OCI-LY7 (cell line): ENCODE measurements around the gene RPP25L. TPM values are rescaled to one million over a fixed set of nuclear protein-coding genes. Genes with fewer than 3 reads are reported as not detected.

ENCODE experiments used
- small RNA-seq: library from RNA; depleted of rRNA; stranded (forward); fragments of <200 nt; gene quantifications from one replicate; pipeline ENCODE3, GENCODE V24; 2014
- total RNA-seq, 2 experiments: library from RNA; depleted of rRNA in 1 of 2; stranded (reverse); fragments of >200 nt in 1 of 2; shearing (Covaris generic) in 1 of 2; gene quantifications; 2 replicates each; pipeline ENCODE4 v1.2.3, GENCODE V29; 2014 to 2022

The RPP25L gene
- total RNA-seq, 2 experiments from 2014 or later: 33.7 to 40.3 TPM

Small RNA genes lying within 50 kb of the gene (small RNA-seq; reads per million reads assigned to genes)
- gene CCL27: not detected

Other genes with a start within 250 kb of the RPP25L start
- 0.98 and 1.0 TPM in 2 replicates for gene MYORG, start 235.2 kb downstream of the RPP25L start, total RNA-seq (2014; rRNA removed; shearing (Covaris generic))
- 3.9 and 4.0 TPM in 2 replicates for gene MYORG, start 235.2 kb downstream of the RPP25L start, total RNA-seq (2022)
- 5.2 and 6.5 TPM in 2 replicates for gene FAM219A, start 153.5 kb downstream of the RPP25L start, total RNA-seq (2014; rRNA removed; shearing (Covaris generic))
- 12.7 and 14.3 TPM in 2 replicates for gene FAM219A, start 153.5 kb downstream of the RPP25L start, total RNA-seq (2022)
- 0.57 TPM in 1 of 2 replicates, not detected in the other for gene DNAI1, start 153.3 kb downstream of the RPP25L start, total RNA-seq (2014; rRNA removed; shearing (Covaris generic))
- 0.55 and 0.97 TPM in 2 replicates for gene DNAI1, start 153.3 kb downstream of the RPP25L start, total RNA-seq (2022)
- not detected in 2 replicates for gene ENHO, start 89.1 kb downstream of the RPP25L start, total RNA-seq (2014; rRNA removed; shearing (Covaris generic))
- gene ENHO, start 89.1 kb downstream of the RPP25L start, total RNA-seq (2022): 0.46 and 0.91 TPM in 2 replicates
- not detected in 2 replicates for gene CNTFR, start 22.4 kb downstream of the RPP25L start, total RNA-seq (2014; rRNA removed; shearing (Covaris generic))
- gene CNTFR, start 22.4 kb downstream of the RPP25L start, total RNA-seq (2022): not detected in 2 replicates
- 79.7 and 80.3 TPM in 2 replicates for gene DCTN3, start 8.4 kb upstream of the RPP25L start, total RNA-seq (2014; rRNA removed; shearing (Covaris generic))
- gene DCTN3, start 8.4 kb upstream of the RPP25L start, total RNA-seq (2022): 84.2 and 96.3 TPM in 2 replicates
- gene ARID3C, start 17.0 kb upstream of the RPP25L start, total RNA-seq (2014; rRNA removed; shearing (Covaris generic)): 1.4 and 1.9 TPM in 2 replicates
- gene ARID3C, start 17.0 kb upstream of the RPP25L start, total RNA-seq (2022): 0.38 and 0.44 TPM in 2 replicates
- gene SIGMAR1, start 25.7 kb upstream of the RPP25L start, total RNA-seq (2014; rRNA removed; shearing (Covaris generic)): 97.2 and 103 TPM in 2 replicates
- gene SIGMAR1, start 25.7 kb upstream of the RPP25L start, total RNA-seq (2022): 110 TPM in 2 replicates
- gene GALT, start 34.6 kb upstream of the RPP25L start, total RNA-seq (2014; rRNA removed; shearing (Covaris generic)): 78.2 and 90.9 TPM in 2 replicates
- gene GALT, start 34.6 kb upstream of the RPP25L start, total RNA-seq (2022): 61.2 and 62.5 TPM in 2 replicates
- gene IL11RA, start 40.1 kb upstream of the RPP25L start, total RNA-seq (2014; rRNA removed; shearing (Covaris generic)): 16.2 and 16.7 TPM in 2 replicates
- 20.1 and 29.2 TPM in 2 replicates for gene IL11RA, start 40.1 kb upstream of the RPP25L start, total RNA-seq (2022)
- 0.72 TPM in 1 of 2 replicates, not detected in the other for gene CCL27, start 50.6 kb upstream of the RPP25L start, total RNA-seq (2014; rRNA removed; shearing (Covaris generic))
- 0.42 and 0.68 TPM in 2 replicates for gene CCL27, start 50.6 kb upstream of the RPP25L start, total RNA-seq (2022)
- not detected in 2 replicates for gene CCL19, start 79.2 kb upstream of the RPP25L start, total RNA-seq (2014; rRNA removed; shearing (Covaris generic))
- gene CCL19, start 79.2 kb upstream of the RPP25L start, total RNA-seq (2022): not detected in 2 replicates
- gene CCL21, start 98.0 kb upstream of the RPP25L start, total RNA-seq (2014; rRNA removed; shearing (Covaris generic)): not detected in 2 replicates
- gene CCL21, start 98.0 kb upstream of the RPP25L start, total RNA-seq (2022): not detected in 2 replicates